ENCODE data around the gene CEACAM16. TPM values are rescaled to one million over a fixed set of nuclear protein-coding genes. Genes with fewer than 3 reads are reported as not detected.

Gene CEACAM16
- polyA plus RNA-seq (2012; ENCODE audit: insufficient read length, low read depth), result not detected

GRCh38 chr19:44698492-44699201, at the start of gene CEACAM16:
Gene CEACAM16 (plus strand): TSS chr19:44699151. CDS start chr19:44701457, 2,306 bp downstream.
- no peak for TF ChIP-seq SIN3A (IDR thresholded peaks at IDR 0.05; ENCODE audit: borderline replicate concordance, insufficient read depth, low read length)
- no peak for TF ChIP-seq TAF1 (IDR thresholded peaks at IDR 0.05; ENCODE audit: borderline replicate concordance, insufficient read depth, low read length)
- TF ChIP-seq FOXP2 (optimal IDR thresholded peaks at IDR 0.05; ENCODE audit: borderline replicate concordance, extremely low read depth, extremely low read length, insufficient read depth), result no peak
- no peak for TF ChIP-seq POLR2AphosphoS5 (IDR thresholded peaks at IDR 0.05; ENCODE audit: low read depth, low read length)
- TF ChIP-seq, protein P1, sequence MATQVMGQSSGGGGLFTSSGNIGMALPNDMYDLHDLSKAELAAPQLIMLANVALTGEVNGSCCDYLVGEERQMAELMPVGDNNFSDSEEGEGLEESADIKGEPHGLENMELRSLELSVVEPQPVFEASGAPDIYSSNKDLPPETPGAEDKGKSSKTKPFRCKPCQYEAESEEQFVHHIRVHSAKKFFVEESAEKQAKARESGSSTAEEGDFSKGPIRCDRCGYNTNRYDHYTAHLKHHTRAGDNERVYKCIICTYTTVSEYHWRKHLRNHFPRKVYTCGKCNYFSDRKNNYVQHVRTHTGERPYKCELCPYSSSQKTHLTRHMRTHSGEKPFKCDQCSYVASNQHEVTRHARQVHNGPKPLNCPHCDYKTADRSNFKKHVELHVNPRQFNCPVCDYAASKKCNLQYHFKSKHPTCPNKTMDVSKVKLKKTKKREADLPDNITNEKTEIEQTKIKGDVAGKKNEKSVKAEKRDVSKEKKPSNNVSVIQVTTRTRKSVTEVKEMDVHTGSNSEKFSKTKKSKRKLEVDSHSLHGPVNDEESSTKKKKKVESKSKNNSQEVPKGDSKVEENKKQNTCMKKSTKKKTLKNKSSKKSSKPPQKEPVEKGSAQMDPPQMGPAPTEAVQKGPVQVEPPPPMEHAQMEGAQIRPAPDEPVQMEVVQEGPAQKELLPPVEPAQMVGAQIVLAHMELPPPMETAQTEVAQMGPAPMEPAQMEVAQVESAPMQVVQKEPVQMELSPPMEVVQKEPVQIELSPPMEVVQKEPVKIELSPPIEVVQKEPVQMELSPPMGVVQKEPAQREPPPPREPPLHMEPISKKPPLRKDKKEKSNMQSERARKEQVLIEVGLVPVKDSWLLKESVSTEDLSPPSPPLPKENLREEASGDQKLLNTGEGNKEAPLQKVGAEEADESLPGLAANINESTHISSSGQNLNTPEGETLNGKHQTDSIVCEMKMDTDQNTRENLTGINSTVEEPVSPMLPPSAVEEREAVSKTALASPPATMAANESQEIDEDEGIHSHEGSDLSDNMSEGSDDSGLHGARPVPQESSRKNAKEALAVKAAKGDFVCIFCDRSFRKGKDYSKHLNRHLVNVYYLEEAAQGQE (IDR thresholded peaks at IDR 0.05; ENCODE audit: insufficient read depth in 1 of 2, low read depth in 2 of 2, low read length in 2 of 2), result no peak

- TF ChIP-seq POLR2AphosphoS5 (IDR thresholded peaks at IDR 0.05; ENCODE audit: low read depth, low read length) (no peak), SIN3A (IDR thresholded peaks at IDR 0.05; ENCODE audit: borderline replicate concordance, insufficient read depth, low read length) (no peak), FOXP2 (optimal IDR thresholded peaks at IDR 0.05; ENCODE audit: borderline replicate concordance, extremely low read depth, extremely low read length, insufficient read depth) (no peak), TAF1 (IDR thresholded peaks at IDR 0.05; ENCODE audit: borderline replicate concordance, insufficient read depth, low read length) (no peak)
- TF ChIP-seq, protein P1 (IDR thresholded peaks at IDR 0.05; ENCODE audit: insufficient read depth in 1 of 2, low read depth in 2 of 2, low read length in 2 of 2), result no peak
These were observed 49.3 kb upstream of the CEACAM16 start for GRCh38 chr19:44649578-44650145.

GRCh38 chr19:44653343-44653742, 45.6 kb upstream of the CEACAM16 start:
- no peak for TF ChIP-seq FOXP2 (optimal IDR thresholded peaks at IDR 0.05; ENCODE audit: borderline replicate concordance, extremely low read depth, extremely low read length, insufficient read depth)
- TF ChIP-seq, protein P1 (IDR thresholded peaks at IDR 0.05; ENCODE audit: insufficient read depth in 1 of 2, low read depth in 2 of 2, low read length in 2 of 2), result no peak

GRCh38 chr19:44653977-44654774, 44.8 kb upstream of the CEACAM16 start:
- no peak for TF ChIP-seq SIN3A (IDR thresholded peaks at IDR 0.05; ENCODE audit: borderline replicate concordance, insufficient read depth, low read length)
- TF ChIP-seq FOXP2 (optimal IDR thresholded peaks at IDR 0.05; ENCODE audit: borderline replicate concordance, extremely low read depth, extremely low read length, insufficient read depth), result peak; percentile 42

DNA sequence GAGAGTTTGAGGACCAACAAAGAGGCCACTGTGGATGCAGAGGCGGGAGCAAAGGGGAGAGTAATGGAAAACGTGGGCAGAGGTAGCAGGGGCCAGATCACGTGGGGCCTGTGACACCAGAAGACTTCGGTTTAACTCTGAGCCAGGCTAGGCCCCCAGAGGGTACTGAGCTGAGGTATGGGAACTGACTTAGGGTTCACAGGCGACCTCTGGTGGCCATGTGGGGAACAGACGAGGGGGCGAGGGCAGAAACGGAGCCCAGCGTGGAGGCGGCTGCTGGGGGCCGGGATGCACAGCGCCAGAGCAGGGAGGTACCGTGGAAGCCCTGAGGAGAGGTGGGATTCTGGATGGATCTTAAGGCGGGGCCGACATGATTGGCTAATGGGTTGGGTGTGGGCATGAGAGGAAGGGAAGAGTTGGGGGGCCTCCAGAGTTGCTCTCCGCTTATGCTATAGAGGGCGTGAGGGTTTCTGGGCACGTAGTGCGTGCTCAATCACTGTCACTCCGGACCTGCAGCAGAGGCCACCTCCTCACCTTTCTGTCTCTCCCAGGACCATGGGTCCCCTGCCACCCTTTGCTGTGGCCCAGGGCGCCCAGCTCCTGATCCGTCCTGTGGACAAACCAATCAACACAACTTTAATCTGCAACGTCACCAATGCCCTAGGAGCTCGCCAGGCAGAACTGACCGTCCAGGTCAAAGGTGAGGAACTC, 41.6 kb upstream of the CEACAM16 start:
- TF ChIP-seq, protein P1 (IDR thresholded peaks at IDR 0.05; ENCODE audit: insufficient read depth in 1 of 2, low read depth in 2 of 2, low read length in 2 of 2), result no peak
- TF ChIP-seq FOXP2 (optimal IDR thresholded peaks at IDR 0.05; ENCODE audit: borderline replicate concordance, extremely low read depth, extremely low read length, insufficient read depth), result no peak
- TF ChIP-seq POLR2AphosphoS5 (IDR thresholded peaks at IDR 0.05; ENCODE audit: low read depth, low read length), result peak; percentile 35; the same call in 1 of the 2 replicates

Data from PFSK-1 (cell line).